Skeletal muscle satellite cell (primary cell): ENCODE results near the gene NDUFAB1.

Source experiments
- H3K27me3 ChIP-seq: 2 replicates; pipeline ENCODE4 v1.7.0; 2013; ENCODE audit warnings: low read length; ENCODE audit not compliant: control insufficient read depth, insufficient read depth
- H3K36me3 ChIP-seq: 2 replicates; pipeline ENCODE4 v1.7.0; 2013; ENCODE audit warnings: mild to moderate bottlenecking, control low read depth, low read length; ENCODE audit not compliant: insufficient read depth
- H3K4me1 ChIP-seq: 2 replicates; pipeline ENCODE4 v1.7.0; 2013; ENCODE audit warnings: low read length; ENCODE audit not compliant: control insufficient read depth, insufficient read depth
- H3K4me2 ChIP-seq: 2 replicates; pipeline ENCODE4 v1.7.0; 2013; ENCODE audit warnings: mild to moderate bottlenecking, low read length
- H3K4me3 ChIP-seq: 2 replicates; pipeline ENCODE4 v1.7.0; 2013; ENCODE audit warnings: low read length
- H3K9ac ChIP-seq: 2 replicates; pipeline ENCODE4 v1.7.0; 2013; ENCODE audit warnings: mild to moderate bottlenecking, low read depth, low read length, moderate library complexity
- H3K9me3 ChIP-seq: replicated peaks from 2 replicates; pipeline ENCODE4 v1.7.0; 2013; ENCODE audit warnings: mild to moderate bottlenecking, control low read depth, low read length

The NDUFAB1 gene

GRCh38 chr16:23539984-23540816 lies 55.9 kb downstream of the NDUFAB1 start:
- peaks cover 19% of the 10 kb centered on the region for H3K36me3 ChIP-seq
- no peak overlapping the region for H3K4me2 ChIP-seq

GRCh38 chr16:23538919-23539278 lies 57.2 kb downstream of the NDUFAB1 start:
- no peaks in the 10 kb centered on the region for H3K9me3 ChIP-seq
- H3K4me3 ChIP-seq: no peak overlapping the region
- H3K27me3 ChIP-seq: no peaks in the 10 kb centered on the region
- peaks cover 24% of the 10 kb centered on the region for H3K36me3 ChIP-seq
- H3K9ac ChIP-seq: peak overlapping the region; percentile 49
- H3K4me1 ChIP-seq: peaks cover 14% of the 10 kb centered on the region
- no peak overlapping the region for H3K4me2 ChIP-seq

More at GRCh38 chr16:23539984-23540816, 55.9 kb downstream of the NDUFAB1 start:
- no peaks in the 10 kb centered on the region for H3K9me3 ChIP-seq
- no peak overlapping the region for H3K9ac ChIP-seq
- H3K27me3 ChIP-seq: no peaks in the 10 kb centered on the region
- H3K4me3 ChIP-seq: no peak overlapping the region
- peaks cover 14% of the 10 kb centered on the region for H3K4me1 ChIP-seq

GRCh38 chr16:23537390-23537789 lies 58.7 kb downstream of the NDUFAB1 start:
- H3K4me3 ChIP-seq: no peak overlapping the region
- peaks cover 14% of the 10 kb centered on the region for H3K4me1 ChIP-seq
- H3K36me3 ChIP-seq: peaks cover 30% of the 10 kb centered on the region
- H3K4me2 ChIP-seq: no peak overlapping the region
- no peak overlapping the region for H3K9ac ChIP-seq
- no peaks in the 10 kb centered on the region for H3K27me3 ChIP-seq
- no peaks in the 10 kb centered on the region for H3K9me3 ChIP-seq

- Histone ChIP-seq H3K4me1 (peaks cover 14% of the 10 kb centered on the region), H3K36me3 (peaks cover 37% of the 10 kb centered on the region), H3K4me3 (no peak overlapping the region), H3K9ac (no peak overlapping the region), H3K9me3 (no peaks in the 10 kb centered on the region), H3K27me3 (no peaks in the 10 kb centered on the region), H3K4me2 (no peak overlapping the region)
Observed at GRCh38 chr16:23535901-23536300, 60.2 kb downstream of the NDUFAB1 start.

DNA sequence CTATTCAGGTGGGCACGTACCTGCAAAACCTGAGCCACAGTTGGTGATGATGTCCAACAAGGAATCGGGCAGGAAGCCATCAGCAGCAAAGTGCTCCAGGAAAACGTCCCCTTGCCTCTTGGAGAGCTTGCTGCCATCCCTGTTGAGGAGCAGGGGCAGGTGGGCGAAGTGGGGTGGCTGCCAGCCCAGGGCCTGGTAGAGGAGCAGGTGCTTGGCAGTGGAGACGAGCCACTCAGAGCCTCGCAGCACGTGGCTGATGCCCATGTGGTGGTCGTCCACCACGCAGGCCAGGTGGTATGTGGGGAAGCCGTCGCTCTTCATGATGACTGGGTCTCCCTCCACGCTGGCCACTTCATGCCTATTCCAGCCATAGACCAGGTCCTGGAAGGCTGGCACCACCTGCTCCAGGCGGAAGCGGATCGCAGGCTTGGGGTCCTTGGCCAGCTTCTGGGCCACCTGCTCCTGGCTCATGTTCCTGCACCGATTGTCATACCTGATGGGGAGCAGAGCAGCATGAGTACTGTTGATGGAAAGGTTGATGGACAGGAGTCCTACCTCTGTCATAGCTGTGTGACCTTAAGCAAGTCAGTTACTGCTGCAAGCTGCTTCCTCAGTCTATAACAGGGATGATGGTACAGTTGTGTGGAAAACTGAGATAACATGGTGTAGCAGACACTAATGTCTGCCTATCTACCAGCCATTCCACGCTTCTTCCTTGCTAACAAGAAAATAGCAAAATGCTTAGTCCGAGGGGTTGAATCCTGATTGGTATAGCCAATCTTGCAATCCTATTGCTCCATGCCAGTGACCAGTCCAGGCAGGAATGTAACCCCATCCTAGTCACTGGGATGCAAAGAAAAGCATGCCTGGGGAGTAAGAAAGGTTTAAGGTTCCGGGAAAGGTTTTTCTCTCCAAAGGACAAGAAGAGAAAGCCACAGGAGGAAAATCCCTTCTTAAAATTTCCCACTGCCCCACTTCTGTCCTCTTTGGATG lies 61.0 kb downstream of the NDUFAB1 start:
- peaks cover 14% of the 10 kb centered on the region for H3K4me1 ChIP-seq
- H3K9me3 ChIP-seq: no peaks in the 10 kb centered on the region
- no peak overlapping the region for H3K4me2 ChIP-seq
- H3K36me3 ChIP-seq: peaks cover 33% of the 10 kb centered on the region
- H3K4me3 ChIP-seq: no peak overlapping the region
- no peak overlapping the region for H3K9ac ChIP-seq
- H3K27me3 ChIP-seq: no peaks in the 10 kb centered on the region

GRCh38 chr16:23532448-23532847 lies 63.7 kb downstream of the NDUFAB1 start:
- H3K4me1 ChIP-seq: no peaks in the 10 kb centered on the region
- no peak overlapping the region for H3K4me3 ChIP-seq
- no peak overlapping the region for H3K4me2 ChIP-seq
- H3K9ac ChIP-seq: no peak overlapping the region
- no peaks in the 10 kb centered on the region for H3K27me3 ChIP-seq
- H3K36me3 ChIP-seq: peaks cover 53% of the 10 kb centered on the region
- no peaks in the 10 kb centered on the region for H3K9me3 ChIP-seq
